Inferior parietal cortex (tissue), 1 donor: ENCODE measurements around the gene CNTN5.

Source experiments
- DNase-seq: peaks from one replicate; pipeline ENCODE4 v3.0.0-alpha.2; 2016; ENCODE audit errors: extremely low spot score

CNTN5 gene

GRCh38 chr11:99920956-99921355, 900.2 kb downstream of the CNTN5 start:
- DNase-seq: no peak

- DNase-seq: no peak
Measured at GRCh38 chr11:99925968-99926367, 905.2 kb downstream of the CNTN5 start.

GRCh38 chr11:99932684-99933083, 911.9 kb downstream of the CNTN5 start:
- no peak for DNase-seq

GRCh38 chr11:99934008-99934407, 913.3 kb downstream of the CNTN5 start:
- DNase-seq: no peak

GRCh38 chr11:99937330-99937729, 916.6 kb downstream of the CNTN5 start:
- DNase-seq: no peak

GRCh38 chr11:99952816-99953215, 932.1 kb downstream of the CNTN5 start:
- no peak for DNase-seq

GRCh38 chr11:99960536-99960935, 939.8 kb downstream of the CNTN5 start:
- no peak for DNase-seq

- DNase-seq: no peak
Measured at GRCh38 chr11:99968336-99968735, 947.6 kb downstream of the CNTN5 start.

GRCh38 chr11:99973993-99974392, 953.2 kb downstream of the CNTN5 start:
- no peak for DNase-seq

GRCh38 chr11:99979042-99979441, 958.3 kb downstream of the CNTN5 start:
- no peak for DNase-seq

GRCh38 chr11:99987821-99988470, 967.2 kb downstream of the CNTN5 start:
- no peak for DNase-seq

- DNase-seq: no peak
Measured at GRCh38 chr11:99988471-99988837, 967.7 kb downstream of the CNTN5 start.

- peak; percentile 15 for DNase-seq
Measured at GRCh38 chr11:100003985-100004384, 983.2 kb downstream of the CNTN5 start.

- peak; percentile 61 for DNase-seq
Measured at GRCh38 chr11:100004541-100004940, 983.8 kb downstream of the CNTN5 start.

- no peak for DNase-seq
Measured at GRCh38 chr11:100008417-100008816, 987.7 kb downstream of the CNTN5 start.

GRCh38 chr11:100009728-100010127, 989.0 kb downstream of the CNTN5 start:
- DNase-seq: no peak

- no peak for DNase-seq
Measured at GRCh38 chr11:100010393-100010792, 989.6 kb downstream of the CNTN5 start.

GRCh38 chr11:100011697-100012096, 990.9 kb downstream of the CNTN5 start:
- no peak for DNase-seq

- DNase-seq: no peak
Measured at GRCh38 chr11:100013011-100013410, 992.3 kb downstream of the CNTN5 start.

- DNase-seq: no peak
Measured at GRCh38 chr11:100031973-100032372, 1011.2 kb downstream of the CNTN5 start.

- DNase-seq: no peak
Measured at GRCh38 chr11:100061006-100061405, 1040.3 kb downstream of the CNTN5 start.

- DNase-seq: no peak
Measured at GRCh38 chr11:100066399-100066798, 1045.7 kb downstream of the CNTN5 start.

- no peak for DNase-seq
Measured at GRCh38 chr11:100068116-100068515, 1047.4 kb downstream of the CNTN5 start.

- DNase-seq: no peak
Measured at GRCh38 chr11:100072131-100072530, 1051.4 kb downstream of the CNTN5 start.
